ENCODE data around the gene TTC23L. TPM values are rescaled to one million over a fixed set of nuclear protein-coding genes. Genes with fewer than 3 reads are reported as not detected.

The TTC23L gene
- total RNA-seq, 4 donors from 2014 or later = 0.45 to 7.1 (median 0.75) TPM

GRCh38 chr5:34857161-34857560 lies 18.2 kb downstream of the TTC23L start:
- Histone ChIP-seq H3K9me3 (no peaks in the 10 kb centered on the region), H3K4me1 (no peaks in the 10 kb centered on the region), H3K27ac (no peak overlapping the region), H3K36me3 (no peaks in the 10 kb centered on the region), H3K27me3 (no peaks in the 10 kb centered on the region), H3K4me3 (replicated peaks in 1 of 3) (no peak overlapping the region)
- TF ChIP-seq CTCF (IDR thresholded peaks at IDR 0.05) = no peak
- TF ChIP-seq POLR2A (IDR thresholded peaks at IDR 0.05) = no peak
- WGBS, 2 donors = 77 to 83% methylated on average over 3 of the region's 3 CpGs
- no peak for DNase-seq
- intact Hi-C loops (cut with DNase I) = no loop called here

GRCh38 chr5:34857894-34858293 lies 18.9 kb downstream of the TTC23L start:
- H3K9me3 ChIP-seq = no peaks in the 10 kb centered on the region
- no peaks in the 10 kb centered on the region for H3K27me3 ChIP-seq
- 96 to 100% methylated on average over 1 of the region's 1 CpG for WGBS, 2 donors
- H3K36me3 ChIP-seq = no peaks in the 10 kb centered on the region
- DNase-seq = no peak
- H3K4me1 ChIP-seq = no peaks in the 10 kb centered on the region
- H3K4me3 ChIP-seq (replicated peaks in 1 of 3) = no peak overlapping the region
- no peak overlapping the region for H3K27ac ChIP-seq
- TF ChIP-seq POLR2A (IDR thresholded peaks at IDR 0.05) = no peak
- intact Hi-C loops (cut with DNase I) = no loop called here

GRCh38 chr5:34858790-34859189 lies 19.8 kb downstream of the TTC23L start:
- TF ChIP-seq POLR2A (IDR thresholded peaks at IDR 0.05) = no peak
- no peak for TF ChIP-seq CTCF (IDR thresholded peaks at IDR 0.05)
- Histone ChIP-seq H3K27me3 (no peaks in the 10 kb centered on the region), H3K9me3 (no peaks in the 10 kb centered on the region), H3K27ac (no peak overlapping the region), H3K36me3 (no peaks in the 10 kb centered on the region), H3K4me3 (replicated peaks in 1 of 3) (no peak overlapping the region), H3K4me1 (no peaks in the 10 kb centered on the region)
- intact Hi-C loops (cut with DNase I) = no loop called here
- 58 to 70% methylated on average over 2 of the region's 2 CpGs for WGBS, 2 donors
- DNase-seq = no peak

GRCh38 chr5:34859253-34859652 lies 20.3 kb downstream of the TTC23L start:
- Histone ChIP-seq H3K27ac (no peak overlapping the region), H3K4me3 (replicated peaks in 1 of 3) (no peak overlapping the region), H3K36me3 (no peaks in the 10 kb centered on the region), H3K9me3 (no peaks in the 10 kb centered on the region), H3K4me1 (no peaks in the 10 kb centered on the region), H3K27me3 (no peaks in the 10 kb centered on the region)
- WGBS, 2 donors = 77 to 79% methylated on average over 5 of the region's 5 CpGs
- TF ChIP-seq POLR2A (IDR thresholded peaks at IDR 0.05) (no peak), CTCF (IDR thresholded peaks at IDR 0.05) (no peak)
- intact Hi-C loops (cut with DNase I) = no loop called here
- DNase-seq = no peak

- H3K27ac ChIP-seq = no peak overlapping the region
- H3K36me3 ChIP-seq = no peaks in the 10 kb centered on the region
- 66% methylated on average over 3 of the region's 3 CpGs for WGBS, 2 donors
- TF ChIP-seq POLR2A (IDR thresholded peaks at IDR 0.05) (no peak), CTCF (IDR thresholded peaks at IDR 0.05) (no peak)
- no peak overlapping the region for H3K4me3 ChIP-seq (replicated peaks in 1 of 3)
- H3K4me1 ChIP-seq = no peaks in the 10 kb centered on the region
- no peaks in the 10 kb centered on the region for H3K27me3 ChIP-seq
- intact Hi-C loops (cut with DNase I) = no loop called here
- no peak for DNase-seq
- H3K9me3 ChIP-seq = no peaks in the 10 kb centered on the region
Measured at GRCh38 chr5:34863946-34864345, 25.0 kb downstream of the TTC23L start.

- 89 to 97% methylated on average over 2 of the region's 2 CpGs for WGBS, 2 donors
- Histone ChIP-seq H3K4me1 (no peaks in the 10 kb centered on the region), H3K36me3 (no peaks in the 10 kb centered on the region), H3K27ac (no peak overlapping the region), H3K4me3 (replicated peaks in 1 of 3) (no peak overlapping the region), H3K9me3 (no peaks in the 10 kb centered on the region), H3K27me3 (no peaks in the 10 kb centered on the region)
- intact Hi-C loops (cut with DNase I) = no loop called here
- TF ChIP-seq CTCF (IDR thresholded peaks at IDR 0.05) = no peak
- DNase-seq = no peak
Measured at GRCh38 chr5:34865091-34865490, 26.1 kb downstream of the TTC23L start.

Data from thyroid gland (tissue), 4 donors.